Activated CD8-positive, alpha-beta memory T cell treated with anti-CD3 and anti-CD28 coated beads, Interleukin-2, amount 50 U/mL, for 24 hours (primary cell): ENCODE results near the gene VRK1.

ENCODE experiments used
- DNase-seq: peaks from one replicate; pipeline ENCODE4 v3.0.0-alpha.2; 2020; ENCODE audit errors: extremely low read depth

Gene VRK1

GRCh38 chr14:96792003-96792402 lies 5.2 kb upstream of the VRK1 start:
- DNase-seq, result no peak

- no peak for DNase-seq
Measured at GRCh38 chr14:96792591-96792990, 4.6 kb upstream of the VRK1 start.

GRCh38 chr14:96793547-96793946 lies 3.6 kb upstream of the VRK1 start:
- no peak for DNase-seq

GRCh38 chr14:96795109-96795828 lies 1.9 kb upstream of the VRK1 start:
- no peak for DNase-seq

GRCh38 chr14:96797582-96798349 lies 584 bp downstream of the VRK1 start:
- peak; percentile 1 for DNase-seq

- no peak for DNase-seq
Measured at GRCh38 chr14:96798956-96799355, 1.8 kb downstream of the VRK1 start.

GRCh38 chr14:96799489-96800054 lies 2.4 kb downstream of the VRK1 start:
- no peak for DNase-seq

GRCh38 chr14:96801931-96802330 lies 4.7 kb downstream of the VRK1 start:
- DNase-seq, result no peak

GRCh38 chr14:96802963-96803362 lies 5.8 kb downstream of the VRK1 start:
- DNase-seq, result no peak

GRCh38 chr14:96803958-96804357 lies 6.8 kb downstream of the VRK1 start:
- DNase-seq, result no peak

- DNase-seq, result no peak
Measured at GRCh38 chr14:96804895-96805294, 7.7 kb downstream of the VRK1 start.

- no peak for DNase-seq
Measured at GRCh38 chr14:96805956-96806355, 8.8 kb downstream of the VRK1 start.

GRCh38 chr14:96806836-96807235 lies 9.7 kb downstream of the VRK1 start:
- no peak for DNase-seq

GRCh38 chr14:96808619-96809406 lies 11.6 kb downstream of the VRK1 start:
- no peak for DNase-seq

GRCh38 chr14:96811265-96811664 lies 14.1 kb downstream of the VRK1 start:
- DNase-seq, result no peak

GRCh38 chr14:96811985-96812667 lies 14.9 kb downstream of the VRK1 start:
- DNase-seq, result no peak

- no peak for DNase-seq
Measured at GRCh38 chr14:96816281-96816680, 19.1 kb downstream of the VRK1 start.

GRCh38 chr14:96817750-96818666 lies 20.8 kb downstream of the VRK1 start:
- no peak for DNase-seq

- DNase-seq, result no peak
Measured at GRCh38 chr14:96821501-96821900, 24.3 kb downstream of the VRK1 start.

GRCh38 chr14:96823652-96824051 lies 26.5 kb downstream of the VRK1 start:
- DNase-seq, result no peak

- no peak for DNase-seq
Measured at GRCh38 chr14:96824283-96824682, 27.1 kb downstream of the VRK1 start.
